AG08395 (cell line): ENCODE measurements around the gene PLCL1.

Experiments
- DNase-seq: peaks from one replicate; pipeline ENCODE4 v3.0.0; 2012; ENCODE audit warnings: mixed read lengths, low spot score

The PLCL1 gene

DNA sequence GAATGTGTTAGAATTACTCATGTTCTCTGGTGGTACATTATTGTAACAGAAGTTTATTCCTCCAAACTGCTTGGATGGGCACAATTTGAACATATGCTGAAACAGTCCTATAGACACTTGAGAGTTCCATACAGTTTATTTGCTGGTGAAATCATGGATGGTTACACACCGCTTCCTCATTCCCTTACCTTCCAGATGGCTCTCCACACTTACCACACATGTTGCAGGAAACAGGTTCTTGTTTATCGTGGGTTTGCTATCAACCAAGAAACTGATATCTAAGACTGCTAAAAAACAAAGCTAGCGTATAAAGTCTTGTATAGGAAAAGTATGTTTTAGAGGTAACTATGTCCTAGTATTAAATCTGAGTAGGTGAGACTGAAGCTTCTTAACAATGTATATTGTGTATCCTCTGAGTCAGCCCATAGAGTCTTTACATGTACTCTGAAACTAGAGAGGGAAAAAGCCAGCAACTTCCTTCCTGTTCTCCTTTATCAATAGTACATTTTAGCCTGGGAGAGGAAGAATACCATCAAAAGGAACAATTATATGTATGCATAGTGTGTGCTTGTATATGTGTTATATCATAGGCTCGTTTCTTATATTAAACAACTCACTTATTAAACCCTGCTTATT is 313.1 kb downstream of the PLCL1 start:
- no peak for DNase-seq

DNA sequence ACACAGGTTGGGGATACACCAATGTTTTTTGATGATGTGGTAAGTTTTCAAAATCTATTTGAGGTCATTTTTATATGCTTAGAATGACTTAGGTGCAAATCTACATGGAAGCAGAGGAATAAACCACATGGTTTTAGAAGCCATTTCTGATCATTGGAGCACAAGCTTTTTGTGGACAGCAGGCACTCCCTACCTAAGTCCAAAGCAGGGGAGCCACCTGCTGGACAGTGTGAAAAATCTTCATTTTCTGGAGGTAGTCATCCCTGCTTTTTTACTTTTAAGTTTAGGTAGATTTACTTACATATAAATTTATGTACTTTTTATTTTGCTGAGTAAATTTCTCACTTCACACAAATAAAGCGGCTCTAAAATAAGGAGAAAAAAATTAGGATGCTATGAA is 323.2 kb downstream of the PLCL1 start:
- DNase-seq, result peak; percentile 66

- no peak for DNase-seq
These were observed 325.2 kb downstream of the PLCL1 start for GRCh38 chr2:198129609-198130008.

DNA sequence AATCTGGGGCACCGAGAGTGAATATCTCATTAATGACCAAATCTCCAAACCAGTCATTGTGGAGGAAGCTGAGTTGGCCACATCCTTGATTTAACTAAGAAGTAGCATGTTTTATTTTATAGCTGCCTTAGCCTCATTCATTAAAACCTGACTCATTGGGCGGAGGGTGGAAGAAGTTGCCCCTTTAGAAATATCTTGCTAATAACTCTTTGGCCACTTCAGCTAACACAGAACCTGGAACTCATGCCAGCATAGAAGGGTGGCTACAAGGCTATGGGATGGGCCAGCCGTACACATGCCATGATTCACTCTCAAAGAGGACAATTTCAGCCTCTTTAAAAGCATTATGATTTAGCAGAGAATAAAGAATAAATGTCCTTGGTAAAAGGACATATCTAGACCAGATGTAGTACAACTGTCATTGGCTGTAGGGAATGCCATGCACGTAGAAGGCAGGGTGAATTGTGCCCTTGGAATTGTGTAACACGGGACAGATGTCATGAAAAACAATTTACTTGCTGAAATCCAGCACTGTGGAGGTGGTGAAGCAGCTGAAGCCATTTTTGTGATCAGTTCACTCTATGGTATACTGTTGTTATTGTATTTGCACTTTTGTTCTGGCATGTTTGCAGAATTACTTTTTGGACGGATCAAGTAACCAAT is 330.0 kb downstream of the PLCL1 start:
- DNase-seq, result peak; percentile 68

DNA sequence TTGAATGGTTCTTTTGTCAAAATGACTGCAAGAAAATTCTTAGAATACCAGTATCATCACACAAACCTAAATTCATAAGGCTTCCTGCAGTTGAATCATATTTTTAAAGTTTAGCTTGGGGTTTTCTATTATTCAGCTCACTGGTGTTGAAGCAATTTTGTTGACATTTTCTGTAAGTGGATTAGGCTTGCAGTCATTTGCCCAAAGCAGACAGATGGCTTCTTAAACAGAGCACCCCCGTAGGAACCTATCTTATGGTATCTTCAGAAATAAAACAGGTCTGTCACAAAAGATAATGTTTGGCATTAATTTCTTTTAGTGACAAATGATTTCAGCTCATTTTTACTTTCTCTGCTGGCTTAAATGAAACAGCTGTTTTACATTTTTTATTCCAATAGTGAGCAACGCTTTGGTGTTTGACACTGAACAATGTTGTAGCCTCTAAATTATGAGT is 331.1 kb downstream of the PLCL1 start:
- peak; percentile 36 for DNase-seq

DNA sequence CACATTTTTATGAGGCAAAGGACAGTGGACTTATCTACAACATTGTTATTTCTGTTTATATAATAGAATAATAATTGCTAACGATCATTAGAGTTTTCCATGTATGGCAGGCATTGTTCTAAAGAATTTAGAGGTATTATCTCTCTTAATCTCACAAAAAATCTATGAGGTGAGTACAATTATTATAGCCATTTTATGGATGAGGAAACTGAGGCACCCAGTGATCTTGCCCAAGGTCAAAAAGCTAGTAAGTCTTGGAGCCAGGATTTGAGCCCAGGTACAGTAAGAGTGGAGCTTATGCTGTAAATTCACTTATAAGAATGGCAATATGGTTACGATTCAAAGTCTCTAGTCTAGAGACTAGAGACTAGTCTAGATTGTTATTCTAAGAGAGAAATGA is 331.7 kb downstream of the PLCL1 start:
- DNase-seq, result no peak

DNA sequence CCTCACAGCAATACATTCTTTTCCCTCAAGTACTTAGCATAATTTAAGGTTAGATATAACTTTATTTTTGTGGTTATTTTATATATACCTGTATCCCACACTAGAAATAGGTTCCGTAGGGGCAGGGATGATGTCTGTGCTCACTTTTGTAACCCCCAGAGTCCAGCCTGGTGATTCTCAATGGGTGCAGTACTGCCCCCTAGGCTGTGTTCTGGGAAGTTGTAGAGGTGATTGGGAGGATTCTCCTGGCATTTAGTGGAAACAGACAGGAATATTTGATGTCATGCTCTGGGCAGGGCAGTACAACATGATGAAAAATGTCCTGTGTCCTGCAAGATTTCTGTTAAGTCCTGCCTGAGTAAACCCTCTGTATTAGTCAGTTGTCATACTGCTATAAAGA is 333.3 kb downstream of the PLCL1 start:
- no peak for DNase-seq

GRCh38 chr2:198141726-198142125 is 337.3 kb downstream of the PLCL1 start:
- DNase-seq, result no peak

- DNase-seq, result no peak
These were observed 338.8 kb downstream of the PLCL1 start for GRCh38 chr2:198143156-198143555.

- DNase-seq, result no peak
These were observed 339.4 kb downstream of the PLCL1 start for GRCh38 chr2:198143793-198144192.

- no peak for DNase-seq
These were observed 340.3 kb downstream of the PLCL1 start for GRCh38 chr2:198144660-198145059.

GRCh38 chr2:198146346-198146940 is 342.1 kb downstream of the PLCL1 start:
- no peak for DNase-seq

DNA sequence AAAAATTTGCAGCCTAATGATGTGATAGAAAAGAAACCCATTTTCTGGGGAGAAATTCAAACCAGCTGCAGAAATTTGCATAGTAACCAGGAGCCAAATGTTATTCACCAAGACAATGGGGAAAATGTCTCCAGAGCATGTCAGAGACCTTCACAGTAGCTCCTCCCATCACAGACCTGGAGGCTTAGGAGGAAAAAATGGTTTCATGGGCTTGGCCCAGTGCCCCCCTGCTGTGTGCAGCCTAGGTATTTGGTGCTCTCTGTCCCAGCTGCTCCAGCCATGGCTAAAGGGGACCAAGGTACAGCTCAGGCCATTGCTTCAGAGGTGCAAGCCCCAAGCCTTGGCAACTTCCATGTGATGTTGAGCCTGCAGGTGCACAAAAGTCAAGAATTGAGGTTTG is 352.9 kb downstream of the PLCL1 start:
- no peak for DNase-seq

- no peak for DNase-seq
These were observed 356.8 kb downstream of the PLCL1 start for GRCh38 chr2:198161151-198161550.

- no peak for DNase-seq
These were observed 357.9 kb downstream of the PLCL1 start for GRCh38 chr2:198162276-198162675.

- DNase-seq, result no peak
These were observed 360.4 kb downstream of the PLCL1 start for GRCh38 chr2:198164843-198165242.

- DNase-seq, result no peak
These were observed 360.9 kb downstream of the PLCL1 start for GRCh38 chr2:198165289-198165688.

DNA sequence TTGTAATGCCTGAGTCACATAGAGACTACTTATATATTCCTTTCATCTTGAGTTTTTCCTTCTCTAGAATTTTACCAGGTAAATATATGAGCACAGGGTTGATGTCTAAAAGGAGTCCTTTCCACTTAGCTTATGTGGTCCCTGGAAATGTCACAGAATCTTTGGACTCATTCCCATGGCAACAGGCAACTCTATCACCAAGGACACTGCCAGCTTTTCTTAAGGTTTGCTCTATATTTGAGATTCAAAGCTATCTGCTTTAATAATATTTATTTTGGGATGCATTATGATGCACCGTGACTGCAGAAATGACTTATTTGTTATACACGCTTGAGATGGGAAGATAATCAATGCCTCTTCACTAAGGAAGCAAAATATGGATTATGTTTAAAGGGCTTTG is 363.0 kb downstream of the PLCL1 start:
- no peak for DNase-seq

- DNase-seq, result no peak
These were observed 364.3 kb downstream of the PLCL1 start for GRCh38 chr2:198168651-198169050.

- DNase-seq, result no peak
These were observed 368.8 kb downstream of the PLCL1 start for GRCh38 chr2:198173242-198173641.

DNA sequence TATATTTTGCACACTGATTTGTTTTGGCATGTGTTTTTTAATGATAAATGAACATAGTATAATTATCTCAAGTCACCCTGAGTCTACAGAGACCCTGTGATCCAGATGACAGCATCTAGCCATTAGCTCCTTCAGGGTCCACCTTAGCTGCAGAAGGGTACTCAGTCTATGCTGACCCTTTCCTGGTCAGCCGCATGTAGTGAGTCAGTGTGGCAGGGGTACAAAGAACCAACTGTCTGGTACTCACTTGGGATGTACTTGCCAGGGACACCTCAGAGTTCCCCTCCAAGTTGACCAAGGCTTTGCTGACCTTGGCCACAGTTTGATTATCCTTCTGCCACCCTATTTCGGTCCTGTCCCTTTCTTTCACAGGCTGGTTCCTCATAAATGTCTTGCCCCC is 369.5 kb downstream of the PLCL1 start:
- no peak for DNase-seq

GRCh38 chr2:198175271-198175670 is 370.9 kb downstream of the PLCL1 start:
- DNase-seq, result no peak

DNA sequence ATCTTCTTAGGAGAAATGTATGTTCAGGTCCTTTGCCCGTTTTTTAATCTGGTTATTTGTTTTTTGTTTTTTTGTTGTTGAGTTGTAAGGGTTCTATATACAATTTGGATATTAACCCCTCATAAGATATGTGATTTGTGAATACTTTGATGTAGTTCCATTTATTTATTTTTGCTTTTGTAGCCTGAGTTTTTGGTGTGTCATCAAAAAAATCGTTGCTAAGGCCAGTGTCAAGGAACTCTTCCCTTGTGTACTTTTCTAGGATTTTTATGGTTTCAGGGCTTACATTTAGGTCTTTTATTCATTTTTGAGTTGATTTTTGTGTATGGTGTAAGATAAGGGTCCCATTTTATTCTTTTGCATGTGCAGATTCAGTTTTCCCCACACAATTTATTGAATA is 372.6 kb downstream of the PLCL1 start:
- no peak for DNase-seq

GRCh38 chr2:198178766-198179165 is 374.4 kb downstream of the PLCL1 start:
- DNase-seq, result no peak
